Epithelial cell of esophagus (primary cell): ENCODE measurements around the gene COX20.

Experiments
- DNase-seq: peaks from one replicate; pipeline ENCODE4 v3.0.0; 2010; ENCODE audit warnings: low read depth
- H3K4me3 ChIP-seq: 2 replicates; pipeline ENCODE4 v1.5.1; 2011; ENCODE audit warnings: mild to moderate bottlenecking, low read length, control low read depth
- CTCF ChIP-seq: IDR thresholded peaks from 2 replicates; pipeline ENCODE4 v1.5.1; 2011; ENCODE audit warnings: low read depth, mild to moderate bottlenecking, low read length, control low read depth, inconsistent platforms; ENCODE audit not compliant: insufficient read depth; ENCODE audit errors: missing control alignments

Gene COX20

GRCh38 chr1:244836135-244836521 is 670 bp downstream of the COX20 start:
- peak; percentile 34 for DNase-seq
- no peak for TF ChIP-seq CTCF
- peak overlapping the region; percentile 88 for H3K4me3 ChIP-seq

DNA sequence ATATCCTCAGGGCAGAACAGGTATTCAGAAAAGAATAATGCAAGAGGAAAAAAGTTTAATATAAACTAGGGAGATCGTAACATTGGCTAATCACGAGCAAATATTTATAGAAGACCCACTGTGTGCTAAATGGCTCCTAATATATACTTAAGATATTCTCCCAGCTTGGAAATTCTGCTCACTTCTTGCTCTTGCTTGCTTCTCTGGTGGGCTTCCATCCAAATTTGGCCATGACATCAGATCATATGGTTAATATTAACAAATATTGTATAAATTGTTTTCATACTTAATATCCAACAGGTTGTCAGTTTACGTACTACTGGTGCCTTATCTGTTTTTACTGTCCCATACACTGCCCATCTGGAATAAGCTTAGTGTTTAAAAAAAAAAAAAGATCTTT is 1.1 kb downstream of the COX20 start:
- no peak for TF ChIP-seq CTCF
- DNase-seq, result no peak
- peak overlapping the region; percentile 88 for H3K4me3 ChIP-seq

GRCh38 chr1:244837597-244838258 is 2.3 kb downstream of the COX20 start:
- TF ChIP-seq CTCF, result no peak
- no peak overlapping the region for H3K4me3 ChIP-seq
- DNase-seq, result no peak

DNA sequence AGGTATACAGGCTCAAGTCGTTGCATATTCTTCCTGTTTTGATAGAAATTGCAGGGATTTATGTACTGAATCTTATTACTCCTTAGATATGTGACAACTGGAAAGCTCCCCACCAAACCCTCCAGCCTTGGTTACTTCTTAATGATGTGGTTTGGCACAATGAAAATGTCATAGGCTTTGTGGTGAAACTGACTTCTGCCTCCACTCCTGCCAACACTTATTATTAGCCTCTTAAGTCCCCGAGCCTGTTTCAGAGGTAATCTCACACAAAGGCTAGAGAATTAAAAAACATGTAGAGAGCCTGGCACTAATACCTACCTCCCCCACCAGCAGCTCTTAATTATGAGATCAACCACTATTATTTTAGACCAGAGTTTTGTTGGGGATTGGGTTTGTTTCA is 4.2 kb downstream of the COX20 start:
- H3K4me3 ChIP-seq, result no peak overlapping the region
- no peak for TF ChIP-seq CTCF
- no peak for DNase-seq

DNA sequence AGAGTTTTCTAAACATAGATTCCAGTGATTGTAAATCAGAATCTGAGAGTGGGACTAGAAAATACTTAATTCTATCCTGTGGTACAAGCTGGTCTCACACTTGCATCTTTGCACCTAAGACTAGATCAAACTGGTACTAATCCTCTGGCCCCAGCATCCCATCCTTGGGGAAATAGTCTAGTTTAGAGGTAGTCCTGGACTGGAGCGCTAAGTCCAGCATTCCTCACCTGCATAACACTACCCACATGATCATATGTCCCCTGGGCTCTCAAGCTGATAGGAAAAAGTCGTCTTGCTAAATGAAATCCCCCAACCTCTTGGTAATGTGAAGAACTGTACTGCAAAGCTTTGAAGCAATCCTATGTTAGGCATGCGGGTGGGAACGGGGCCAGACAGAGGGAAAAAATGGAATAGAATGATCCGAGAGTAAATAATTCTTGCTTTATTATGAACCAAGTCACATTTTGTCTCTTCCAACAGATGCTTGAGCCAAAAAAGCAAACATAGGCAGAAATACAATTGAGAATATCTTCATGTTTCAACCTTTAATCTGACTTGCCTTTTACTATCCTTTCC is 4.8 kb downstream of the COX20 start:
- DNase-seq, result no peak
- TF ChIP-seq CTCF, result no peak
- H3K4me3 ChIP-seq, result no peak overlapping the region

DNA sequence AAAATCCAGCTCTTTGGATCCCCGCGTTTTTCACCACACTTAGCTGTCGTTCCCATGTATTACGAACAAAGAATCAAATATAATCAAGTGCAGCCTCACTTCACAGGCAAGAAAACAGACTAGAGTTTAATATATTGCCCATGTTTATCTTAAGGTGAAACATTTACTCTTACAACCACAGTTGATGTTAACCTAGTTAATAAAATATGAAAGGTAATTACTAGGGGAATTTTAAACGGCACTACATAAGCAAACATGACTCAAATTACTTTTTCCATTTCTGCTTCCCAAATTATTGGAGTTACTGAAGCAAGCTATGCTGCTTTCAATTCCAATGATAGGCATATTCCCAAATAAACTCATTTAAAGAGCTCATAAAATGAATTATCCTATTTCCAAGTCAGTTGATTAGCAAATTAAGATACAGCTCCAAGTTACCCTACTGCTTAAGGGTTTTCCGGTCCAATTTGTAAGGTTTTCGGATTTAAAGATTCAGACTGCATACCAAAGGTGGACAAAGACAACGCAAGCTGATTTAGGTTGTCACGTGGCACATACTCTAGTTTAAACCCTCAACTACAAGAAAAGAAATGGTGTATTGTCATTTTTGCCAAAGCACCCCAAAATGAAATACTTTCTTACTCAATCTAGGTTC is 5.9 kb downstream of the COX20 start:
- no peak for TF ChIP-seq CTCF
- DNase-seq, result no peak
- no peak overlapping the region for H3K4me3 ChIP-seq
